NCI-H2107 treated with DMSO at 0.1 percent for 48 hours (cell line): ENCODE results near the gene TSN.

Experiments
- DNase-seq: peaks from one replicate; lab custom pipeline; 2025; ENCODE audit not compliant: unreplicated experiment; lab: John Stamatoyannopoulos, UW

Gene TSN

GRCh38 chr2:121741450-121741849 is 14.0 kb upstream of the TSN start:
- no peak for DNase-seq

GRCh38 chr2:121746071-121746578 is 9.3 kb upstream of the TSN start:
- no peak for DNase-seq

GRCh38 chr2:121748202-121748601 is 7.2 kb upstream of the TSN start:
- no peak for DNase-seq

GRCh38 chr2:121754851-121755236 is 607 bp upstream of the TSN start:
- no peak for DNase-seq

GRCh38 chr2:121764681-121765228 is 9.3 kb downstream of the TSN start:
- no peak for DNase-seq

GRCh38 chr2:121766624-121767023 is 11.2 kb downstream of the TSN start:
- no peak for DNase-seq

GRCh38 chr2:121768143-121768755 is 12.8 kb downstream of the TSN start:
- DNase-seq: no peak

- peak; percentile 18 for DNase-seq
Measured at GRCh38 chr2:121771976-121772742, 16.7 kb downstream of the TSN start.

GRCh38 chr2:121774235-121774634 is 18.8 kb downstream of the TSN start:
- DNase-seq: no peak

GRCh38 chr2:121776361-121776760 is 20.9 kb downstream of the TSN start:
- no peak for DNase-seq

- DNase-seq: no peak
Measured at GRCh38 chr2:121776885-121777698, 21.6 kb downstream of the TSN start.

GRCh38 chr2:121777699-121778058 is 22.2 kb downstream of the TSN start:
- DNase-seq: no peak

GRCh38 chr2:121778741-121779487 is 23.5 kb downstream of the TSN start:
- no peak for DNase-seq

GRCh38 chr2:121783180-121783579 is 27.7 kb downstream of the TSN start:
- no peak for DNase-seq

- no peak for DNase-seq
Measured at GRCh38 chr2:121788685-121789084, 33.2 kb downstream of the TSN start.

GRCh38 chr2:121790276-121790956 is 35.0 kb downstream of the TSN start:
- DNase-seq: no peak

GRCh38 chr2:121791290-121791689 is 35.8 kb downstream of the TSN start:
- DNase-seq: no peak

GRCh38 chr2:121791801-121792221 is 36.4 kb downstream of the TSN start:
- DNase-seq: no peak

- DNase-seq: no peak
Measured at GRCh38 chr2:121793816-121794215, 38.4 kb downstream of the TSN start.

GRCh38 chr2:121794233-121794632 is 38.8 kb downstream of the TSN start:
- no peak for DNase-seq
